GM12892 (cell line): ENCODE results near the gene BAZ2B.

Source experiments
- DNase-seq: peaks from one replicate; pipeline ENCODE4 v3.0.0; 2011; ENCODE audit not compliant: insufficient read length
- FAIRE-seq: peaks from 2 replicates; lab custom pipeline; 2011; peaks lifted over from hg19 to GRCh38; lab: Jason Lieb, UNC
- POLR2A ChIP-seq: IDR thresholded peaks from 2 replicates; pipeline ENCODE4 v1.6.1; 2011; ENCODE audit warnings: low read depth, low read length, control low read depth
- POLR2AphosphoS5 ChIP-seq: IDR thresholded peaks from 2 replicates; pipeline ENCODE4 v1.6.1; 2011; ENCODE audit warnings: low read depth, low read length, control low read depth
- TAF1 ChIP-seq: IDR thresholded peaks from 2 replicates; pipeline ENCODE4 v1.6.1; 2011; ENCODE audit warnings: low read depth, mild to moderate bottlenecking, control low read depth, low read length, borderline replicate concordance

The BAZ2B gene

GRCh38 chr2:159317392-159318088 is 298.8 kb downstream of the BAZ2B start:
- FAIRE-seq (no peak), DNase-seq (no peak)
- TF ChIP-seq POLR2AphosphoS5 (no peak), TAF1 (no peak), POLR2A (no peak)

DNA sequence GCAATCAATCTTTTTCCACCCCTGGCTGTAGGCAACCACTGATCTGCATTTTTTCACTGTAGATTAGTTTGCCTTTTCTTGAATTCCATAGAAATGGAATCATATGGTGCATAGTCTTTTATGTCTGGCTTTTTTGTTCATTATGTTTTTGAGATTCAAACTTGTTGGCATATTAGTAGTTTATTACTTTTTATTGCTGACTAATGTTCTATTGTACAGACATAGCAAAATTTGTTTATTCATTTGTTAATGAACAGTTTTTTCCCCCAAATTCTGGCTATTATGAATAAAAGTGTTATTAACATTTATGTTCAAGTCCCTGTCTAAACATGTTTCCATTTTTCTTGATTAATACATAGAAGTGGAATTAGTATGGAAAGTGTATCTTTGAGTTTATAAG is 308.4 kb downstream of the BAZ2B start:
- FAIRE-seq, result no peak
- TF ChIP-seq POLR2A (no peak), POLR2AphosphoS5 (no peak), TAF1 (no peak)

DNA sequence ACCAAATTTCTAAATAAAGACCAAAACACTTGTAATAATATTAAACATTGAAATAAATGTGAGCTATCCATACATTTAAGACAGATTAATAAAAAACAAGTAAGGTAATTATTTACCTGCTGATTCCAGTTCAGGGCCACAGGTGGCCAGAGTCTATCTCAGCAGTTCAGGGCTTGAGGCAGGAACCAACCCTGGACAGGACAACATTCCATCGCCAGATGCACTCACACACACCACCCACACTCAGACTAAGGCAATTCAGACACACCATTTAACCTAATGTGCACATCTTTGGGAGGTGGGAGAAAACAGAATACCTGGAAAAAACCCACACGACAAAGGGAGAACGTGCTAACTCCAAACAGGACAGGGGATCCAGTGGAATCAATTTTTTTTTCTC is 315.8 kb downstream of the BAZ2B start:
- FAIRE-seq, result no peak
- TF ChIP-seq POLR2AphosphoS5, result no peak
- TF ChIP-seq TAF1, result no peak
- TF ChIP-seq POLR2A, result no peak
- no peak for DNase-seq

More for the DNA sequence above, 308.4 kb downstream of the BAZ2B start:
- DNase-seq, result no peak

- DNase-seq, result no peak
- FAIRE-seq, result no peak
- TF ChIP-seq TAF1 (no peak), POLR2AphosphoS5 (no peak), POLR2A (no peak)
Measured at GRCh38 chr2:159298967-159299366, 317.4 kb downstream of the BAZ2B start.

DNA sequence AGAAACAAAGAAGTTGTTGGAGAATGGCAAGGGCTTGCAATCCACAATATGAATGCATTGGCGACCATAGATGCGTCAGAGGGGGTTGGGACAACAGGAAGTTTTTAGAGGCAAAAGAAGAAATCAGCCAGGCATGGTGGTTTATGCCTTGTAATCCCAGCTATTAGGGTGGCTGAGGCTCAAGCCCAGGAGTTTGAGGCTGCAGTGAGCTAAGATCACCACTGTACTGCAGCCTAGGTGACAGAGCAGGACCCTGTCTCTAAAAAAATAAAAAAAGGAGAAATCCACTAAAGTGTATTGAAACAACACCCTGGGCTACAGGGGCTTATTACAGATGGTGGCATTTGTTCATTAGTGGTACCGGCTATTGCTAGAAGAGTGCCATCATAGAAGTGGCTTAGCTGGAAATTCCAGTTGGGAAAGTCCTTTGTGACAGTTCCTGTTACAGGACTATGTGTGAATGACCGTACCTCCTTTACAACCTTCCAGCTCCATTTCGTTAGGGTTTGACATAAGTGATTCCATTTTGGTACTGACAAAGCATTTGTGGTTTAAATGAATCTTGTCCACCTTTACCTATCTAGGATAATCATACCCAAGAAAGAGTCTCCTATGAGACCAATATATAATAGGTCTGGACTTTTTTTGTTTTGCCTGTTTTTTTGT is 319.2 kb downstream of the BAZ2B start:
- TF ChIP-seq TAF1 (no peak), POLR2A (no peak), POLR2AphosphoS5 (no peak)
- FAIRE-seq (no peak), DNase-seq (no peak)

GRCh38 chr2:159292157-159292556 is 324.2 kb downstream of the BAZ2B start:
- no peak for TF ChIP-seq TAF1
- TF ChIP-seq POLR2A, result no peak
- no peak for TF ChIP-seq POLR2AphosphoS5
- DNase-seq, result no peak
- FAIRE-seq, result no peak

DNA sequence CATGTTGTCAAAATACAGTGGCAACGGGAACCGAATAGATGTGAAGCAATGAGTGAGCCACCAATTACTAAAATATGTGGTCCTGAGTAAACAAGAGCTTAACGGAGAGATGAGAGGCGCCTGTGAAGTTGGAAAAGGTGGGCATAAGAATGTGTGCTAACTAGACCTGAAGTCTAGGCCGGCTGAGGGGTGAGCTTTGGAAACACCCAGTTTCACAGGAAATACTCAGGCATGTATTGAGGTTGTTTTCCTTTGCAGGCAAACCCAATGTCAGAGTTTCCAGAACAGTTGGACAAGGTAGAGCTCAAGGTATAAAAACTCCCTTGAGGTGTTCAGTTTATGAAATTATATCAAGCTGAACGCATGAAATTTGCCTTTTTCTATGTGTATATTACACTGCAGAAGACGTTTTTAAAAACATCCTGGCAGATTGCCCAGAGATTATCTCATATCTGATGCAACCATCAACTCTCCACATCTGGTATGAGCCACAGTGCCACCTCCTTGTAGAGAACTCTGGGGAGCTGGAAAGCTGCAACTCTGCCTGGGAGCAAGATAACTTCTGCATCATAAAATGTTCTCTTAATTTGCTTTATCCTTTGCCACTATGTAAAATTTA is 325.9 kb downstream of the BAZ2B start:
- FAIRE-seq, result peak; percentile 40
- DNase-seq, result no peak
- no peak for TF ChIP-seq POLR2A
- no peak for TF ChIP-seq POLR2AphosphoS5
- no peak for TF ChIP-seq TAF1

DNA sequence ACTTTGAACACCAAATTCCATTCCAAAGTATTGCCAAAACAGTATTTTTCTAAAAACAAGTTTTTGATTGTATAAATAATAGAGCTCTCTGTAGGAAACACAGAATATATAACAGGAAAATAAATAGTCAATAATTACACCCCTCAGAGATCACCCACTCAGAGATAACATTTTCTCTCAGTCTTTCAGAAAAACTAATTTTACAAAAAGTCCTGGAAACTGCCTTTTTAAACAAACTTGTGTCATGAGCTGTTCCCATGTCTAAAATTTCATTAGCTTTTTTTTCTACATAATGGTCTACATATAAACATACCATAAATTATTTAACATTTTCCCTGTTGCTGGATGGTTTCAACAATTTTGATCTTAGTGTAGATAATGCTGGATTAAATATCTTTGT is 328.6 kb downstream of the BAZ2B start:
- DNase-seq (no peak), FAIRE-seq (no peak)
- no peak for TF ChIP-seq POLR2A
- no peak for TF ChIP-seq POLR2AphosphoS5
- no peak for TF ChIP-seq TAF1

DNA sequence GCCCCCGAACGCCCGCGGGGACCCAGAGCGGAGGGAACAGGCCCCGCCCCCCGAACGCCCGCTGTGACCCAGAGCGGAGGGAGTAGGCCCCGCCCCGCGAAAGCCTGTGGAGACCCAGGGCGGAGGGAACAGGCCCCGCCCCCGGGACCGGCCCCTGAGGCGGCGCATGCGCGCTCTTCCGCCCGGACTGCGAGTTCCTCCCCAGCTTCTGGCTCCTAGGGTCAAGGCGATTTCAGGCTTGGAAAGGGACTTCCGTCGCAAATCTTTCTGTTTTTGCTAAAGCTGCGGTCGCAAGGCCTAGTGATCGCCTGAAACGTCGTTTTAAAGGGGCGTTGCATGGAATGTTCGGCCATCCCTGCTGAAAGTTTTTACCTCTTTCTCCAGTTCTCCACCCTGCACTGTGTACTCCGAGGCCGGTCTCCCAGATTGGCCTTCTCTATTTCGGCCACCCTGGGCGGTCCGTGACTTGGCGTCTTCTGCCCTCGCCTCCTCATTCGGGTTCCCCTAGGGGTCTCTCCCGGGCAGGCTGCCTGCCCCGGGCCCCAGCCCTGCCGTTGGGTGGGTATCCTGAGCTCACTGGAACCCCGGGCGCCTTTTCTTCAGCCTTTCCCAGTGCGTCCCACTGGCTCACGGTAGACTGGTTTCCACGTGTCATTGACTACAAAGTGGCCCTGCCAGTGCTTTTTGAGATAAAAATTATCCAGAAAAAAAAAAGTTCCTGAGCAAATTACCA is 329.5 kb downstream of the BAZ2B start:
- FAIRE-seq (peak; percentile 86), DNase-seq (peak; percentile 89)
- TF ChIP-seq POLR2AphosphoS5, result peak; percentile 71
- peak; percentile 74 for TF ChIP-seq POLR2A
- no peak for TF ChIP-seq TAF1

- no peak for FAIRE-seq
- DNase-seq, result peak; percentile 15
- TF ChIP-seq POLR2AphosphoS5, result no peak
- peak; percentile 47; the same call in 1 of the 2 replicates for TF ChIP-seq POLR2A
- 0 out of 2 replicates have a peak, but pooled peaks have one; percentile 16 for TF ChIP-seq TAF1
Measured at GRCh38 chr2:159285929-159286708, 330.2 kb downstream of the BAZ2B start, which contains the start of gene WDSUB1. WDSUB1 (minus strand) TSS chr2:159286703; CDS start chr2:159283069, 3,634 bp downstream.
